Cardiac muscle cell (in vitro differentiated cells and primary cell): ENCODE measurements around the gene SRSF6. TPM values are rescaled to one million over a fixed set of nuclear protein-coding genes. Genes with fewer than 3 reads are reported as not detected.

Experiments used
- DNase-seq, 2 donors: peaks; one replicate each; pipeline versions ENCODE4 v3.0.0 to v3.0.0-alpha.2; 2010 to 2017; ENCODE audit warnings: low read depth in 1 of 2, low spot score in 1 of 2
- H3K27ac ChIP-seq: fragments of 200-600 bp; sonication (generic); 2 replicates; pipeline ENCODE4 v1.5.1; 2016
- H3K27me3 ChIP-seq: fragments of 200-600 bp; sonication (generic); 2 replicates; pipeline ENCODE4 v1.6.0; 2016; ENCODE audit warnings: control low read depth
- H3K36me3 ChIP-seq: fragments of 200-600 bp; sonication (generic); 2 replicates; pipeline ENCODE4 v1.5.1; 2016; ENCODE audit warnings: control low read depth
- H3K4me1 ChIP-seq: fragments of 200-600 bp; sonication (generic); 2 replicates; pipeline ENCODE4 v1.8.1; 2017; ENCODE audit warnings: low read depth, mild to moderate bottlenecking, mixed run types
- H3K4me3 ChIP-seq: fragments of 200-600 bp; sonication (generic); 2 replicates; pipeline ENCODE4 v1.5.1; 2016; ENCODE audit warnings: mild to moderate bottlenecking
- H3K9me3 ChIP-seq: fragments of 200-600 bp; sonication (generic); 2 replicates; pipeline ENCODE4 v1.5.1; 2017; ENCODE audit warnings: low read depth, mild to moderate bottlenecking, control low read depth
- polyA plus RNA-seq: library from polyadenylated mRNA; unstranded; fragments of >200 nt; fragmentation: Nextera tagmentation; extraction: Ambion mirVana; gene quantifications from 2 replicates; pipeline ENCODE4 v1.2.1, GENCODE V29; 2016
- total RNA-seq: library from RNA; depleted of rRNA; stranded (reverse); fragments of >200 nt; gene quantifications from 2 replicates; pipeline ENCODE4 v1.2.3, GENCODE V29; 2016
- TF ChIP-seq, protein P1 (sequence below): IDR thresholded peaks from 2 replicates; pipeline ENCODE4 v1.5.1; 2012; ENCODE audit warnings: low read depth, mild to moderate bottlenecking, low read length

The SRSF6 gene
- total and polyA plus RNA-seq, 2 experiments from 2014 or later: 56.0 to 60.7 TPM

DNA sequence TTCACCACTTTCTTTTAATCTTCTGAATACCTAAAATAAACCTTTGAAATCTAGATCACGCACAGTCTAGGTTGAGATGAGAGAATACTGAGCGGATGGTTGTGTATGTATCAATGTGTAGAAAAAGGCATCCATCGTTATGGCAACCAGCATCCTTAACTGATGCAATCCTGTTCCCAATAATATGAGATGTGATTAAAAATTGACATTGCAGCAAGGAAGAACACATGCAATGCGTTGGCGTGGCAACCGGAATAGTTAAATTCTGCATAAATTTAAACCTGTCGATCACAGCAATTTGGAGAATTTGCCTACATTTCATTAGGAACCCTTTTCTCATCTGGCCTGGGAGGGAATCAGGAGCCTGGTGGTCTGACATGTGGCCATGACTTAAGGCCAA lies 48.5 kb downstream of the SRSF6 start:
- H3K27me3 ChIP-seq: peaks cover 26% of the 10 kb centered on the region
- H3K4me1 ChIP-seq: no peaks in the 10 kb centered on the region
- TF ChIP-seq, protein P1, sequence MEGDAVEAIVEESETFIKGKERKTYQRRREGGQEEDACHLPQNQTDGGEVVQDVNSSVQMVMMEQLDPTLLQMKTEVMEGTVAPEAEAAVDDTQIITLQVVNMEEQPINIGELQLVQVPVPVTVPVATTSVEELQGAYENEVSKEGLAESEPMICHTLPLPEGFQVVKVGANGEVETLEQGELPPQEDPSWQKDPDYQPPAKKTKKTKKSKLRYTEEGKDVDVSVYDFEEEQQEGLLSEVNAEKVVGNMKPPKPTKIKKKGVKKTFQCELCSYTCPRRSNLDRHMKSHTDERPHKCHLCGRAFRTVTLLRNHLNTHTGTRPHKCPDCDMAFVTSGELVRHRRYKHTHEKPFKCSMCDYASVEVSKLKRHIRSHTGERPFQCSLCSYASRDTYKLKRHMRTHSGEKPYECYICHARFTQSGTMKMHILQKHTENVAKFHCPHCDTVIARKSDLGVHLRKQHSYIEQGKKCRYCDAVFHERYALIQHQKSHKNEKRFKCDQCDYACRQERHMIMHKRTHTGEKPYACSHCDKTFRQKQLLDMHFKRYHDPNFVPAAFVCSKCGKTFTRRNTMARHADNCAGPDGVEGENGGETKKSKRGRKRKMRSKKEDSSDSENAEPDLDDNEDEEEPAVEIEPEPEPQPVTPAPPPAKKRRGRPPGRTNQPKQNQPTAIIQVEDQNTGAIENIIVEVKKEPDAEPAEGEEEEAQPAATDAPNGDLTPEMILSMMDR: no peak
- no peaks in the 10 kb centered on the region for H3K36me3 ChIP-seq
- no peak for DNase-seq
- no peak overlapping the region for H3K4me3 ChIP-seq
- no peak overlapping the region for H3K27ac ChIP-seq
- no peaks in the 10 kb centered on the region for H3K9me3 ChIP-seq

DNA sequence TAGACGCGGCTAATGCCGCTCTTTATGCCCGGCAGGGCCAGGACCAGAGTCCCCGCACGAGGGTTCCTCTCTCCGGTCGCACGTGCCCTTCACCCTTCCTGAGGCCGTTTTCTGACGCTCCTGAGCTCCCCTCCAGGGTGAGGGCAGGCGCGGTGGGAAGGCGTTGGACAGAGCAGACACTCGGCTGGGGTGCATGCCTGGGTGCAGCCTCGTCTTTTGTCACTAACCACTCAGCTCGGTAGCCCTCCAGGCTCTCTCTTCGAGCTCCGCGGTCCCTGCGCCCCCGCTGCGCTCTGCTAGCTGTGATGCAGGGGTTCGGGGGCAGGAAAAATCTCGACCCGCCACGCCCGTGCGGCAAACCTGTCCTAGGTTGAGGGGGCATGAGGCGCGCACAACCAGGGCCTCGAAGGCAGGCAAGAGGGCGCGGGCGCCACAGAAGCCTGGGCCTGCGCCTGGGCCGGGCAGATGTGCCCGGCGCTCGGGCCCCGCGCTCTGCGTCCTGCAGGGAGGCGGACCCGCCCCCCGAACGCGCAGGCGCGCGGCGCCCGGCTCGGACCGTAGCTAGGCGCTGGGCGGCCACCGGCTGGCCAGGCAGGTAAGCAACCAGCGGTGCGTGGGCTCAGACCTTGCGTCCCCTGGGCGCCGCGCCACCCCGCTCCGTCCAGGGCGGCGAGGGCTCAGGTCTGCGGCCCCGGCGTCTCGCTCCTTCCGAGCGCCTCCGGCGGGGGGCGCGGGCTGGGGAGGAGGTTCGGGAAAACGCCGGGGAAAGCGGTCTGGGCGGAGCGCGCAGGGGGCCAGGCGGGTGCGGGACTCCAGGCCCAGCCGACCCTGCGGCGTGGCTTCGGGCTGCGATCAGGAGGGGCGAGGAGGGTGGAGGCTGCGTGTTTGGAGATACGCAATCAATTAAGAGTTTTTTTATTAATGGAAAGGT lies 49.7 kb downstream of the SRSF6 start, which contains the start of gene L3MBTL1:
TSS of gene L3MBTL1 (plus strand) at position 548 of the 931 bp plus-strand sequence. CDS start 5,807 bp downstream, outside the sequence.
- peak; percentile 59 to 84 for DNase-seq
- Histone ChIP-seq H3K27me3 (peaks cover 26% of the 10 kb centered on the region), H3K9me3 (no peaks in the 10 kb centered on the region), H3K4me3 (peak within 1 kb of the TSS; percentile 49), H3K27ac (no peak within 1 kb of the TSS), H3K4me1 (no peaks in the 10 kb centered on the region), H3K36me3 (no peaks in the 10 kb centered on the region)
- TF ChIP-seq, protein P1: no peak

DNA sequence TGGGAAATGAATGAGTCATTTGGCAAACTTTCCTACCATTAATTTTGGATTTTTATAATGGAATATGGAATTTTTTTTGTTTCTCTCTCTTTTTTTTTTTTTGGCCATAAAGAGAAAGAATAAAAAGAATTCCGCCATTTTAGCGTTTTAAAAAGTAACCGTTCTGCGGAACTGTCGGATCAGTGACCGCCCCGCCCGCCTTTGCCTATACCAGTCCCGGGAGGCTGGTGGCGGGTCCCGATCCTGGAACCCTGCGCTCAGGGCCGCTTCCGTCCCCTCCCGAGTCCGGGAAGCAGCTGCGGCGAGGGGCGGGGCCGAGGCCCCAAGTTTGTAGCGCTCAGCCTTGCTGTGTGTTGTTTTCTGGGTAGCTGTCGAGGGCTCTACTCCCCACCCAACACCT lies 50.4 kb downstream of the SRSF6 start:
- TF ChIP-seq, protein P1: no peak
- H3K36me3 ChIP-seq: no peaks in the 10 kb centered on the region
- no peak for DNase-seq

GRCh38 chr20:43508604-43509040 lies 50.9 kb downstream of the SRSF6 start:
- TF ChIP-seq, protein P1: peak; percentile 10
- H3K27ac ChIP-seq: no peak overlapping the region
- DNase-seq: peak; percentile 10 to 11
- H3K4me3 ChIP-seq: no peak overlapping the region
- no peaks in the 10 kb centered on the region for H3K4me1 ChIP-seq
- H3K27me3 ChIP-seq: peaks cover 26% of the 10 kb centered on the region
- H3K36me3 ChIP-seq: no peaks in the 10 kb centered on the region
- H3K9me3 ChIP-seq: no peaks in the 10 kb centered on the region

More for the DNA sequence above, 50.4 kb downstream of the SRSF6 start:
- Histone ChIP-seq H3K27ac (no peak overlapping the region), H3K9me3 (no peaks in the 10 kb centered on the region), H3K4me3 (peak overlapping the region; percentile 49), H3K4me1 (no peaks in the 10 kb centered on the region), H3K27me3 (peaks cover 26% of the 10 kb centered on the region)

DNA sequence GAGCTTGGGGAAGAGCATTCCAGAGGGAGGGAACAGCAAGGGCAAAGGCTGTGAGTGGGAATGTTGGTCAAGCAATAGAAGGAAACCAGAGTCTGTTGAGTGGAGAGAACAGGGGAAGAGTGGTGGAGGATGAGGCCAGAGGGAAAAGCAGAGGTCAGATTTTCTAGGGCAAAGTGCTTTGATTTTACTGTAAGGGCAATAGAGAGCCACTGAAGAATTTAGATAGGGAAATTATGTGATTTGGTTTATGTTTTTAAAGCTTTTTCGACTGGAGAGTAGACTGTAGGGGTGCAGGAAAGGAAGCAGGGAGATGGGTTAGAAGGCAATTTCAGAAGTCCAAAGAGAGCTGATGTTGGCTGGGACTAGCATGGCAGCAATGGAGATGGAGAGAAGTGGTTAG lies 54.2 kb downstream of the SRSF6 start:
- no peaks in the 10 kb centered on the region for H3K9me3 ChIP-seq
- no peak overlapping the region for H3K27ac ChIP-seq
- no peaks in the 10 kb centered on the region for H3K4me1 ChIP-seq
- no peak for DNase-seq
- TF ChIP-seq, protein P1: no peak
- no peaks in the 10 kb centered on the region for H3K36me3 ChIP-seq
- no peak overlapping the region for H3K4me3 ChIP-seq
- peaks cover 5% of the 10 kb centered on the region for H3K27me3 ChIP-seq
